Brain microvascular endothelial cell (primary cell): Measurements from ENCODE around the gene FANCI.

Experiments
- DNase-seq: peaks from one replicate; pipeline ENCODE4 v3.0.0-alpha.2; 2020
- H3K27ac ChIP-seq: fragments of 250-450 bp; sonication (Bioruptor Pico); 2 replicates; pipeline ENCODE4 v1.5.1; 2020; ENCODE audit warnings: mild to moderate bottlenecking, moderate library complexity
- H3K27me3 ChIP-seq: fragments of 250-450 bp; sonication (Bioruptor Pico); replicated peaks from 2 replicates; pipeline ENCODE4 v1.5.1; 2020; ENCODE audit warnings: mild to moderate bottlenecking
- H3K36me3 ChIP-seq: fragments of 250-450 bp; sonication (Bioruptor Pico); replicated peaks from 2 replicates; pipeline ENCODE4 v1.5.1; 2020; ENCODE audit warnings: mild to moderate bottlenecking
- H3K4me3 ChIP-seq: 2 replicates; pipeline ENCODE4 v1.5.1; 2011; ENCODE audit warnings: low read depth, mild to moderate bottlenecking, control low read depth, low read length, moderate library complexity
- in situ Hi-C: cut with HindIII; loops from 2 replicates; pipeline ENCODE4 v1.10.0; 2017; ENCODE audit warnings: low sequenced_read_pairs, low pct_ligation_motif_present
- TF ChIP-seq, protein P1 (sequence below): IDR thresholded peaks from 2 replicates; pipeline ENCODE4 v1.5.1; 2011; ENCODE audit warnings: low read depth, mild to moderate bottlenecking, moderate library complexity, low read length, control low read depth, inconsistent platforms; ENCODE audit errors: missing control alignments

Gene FANCI

DNA sequence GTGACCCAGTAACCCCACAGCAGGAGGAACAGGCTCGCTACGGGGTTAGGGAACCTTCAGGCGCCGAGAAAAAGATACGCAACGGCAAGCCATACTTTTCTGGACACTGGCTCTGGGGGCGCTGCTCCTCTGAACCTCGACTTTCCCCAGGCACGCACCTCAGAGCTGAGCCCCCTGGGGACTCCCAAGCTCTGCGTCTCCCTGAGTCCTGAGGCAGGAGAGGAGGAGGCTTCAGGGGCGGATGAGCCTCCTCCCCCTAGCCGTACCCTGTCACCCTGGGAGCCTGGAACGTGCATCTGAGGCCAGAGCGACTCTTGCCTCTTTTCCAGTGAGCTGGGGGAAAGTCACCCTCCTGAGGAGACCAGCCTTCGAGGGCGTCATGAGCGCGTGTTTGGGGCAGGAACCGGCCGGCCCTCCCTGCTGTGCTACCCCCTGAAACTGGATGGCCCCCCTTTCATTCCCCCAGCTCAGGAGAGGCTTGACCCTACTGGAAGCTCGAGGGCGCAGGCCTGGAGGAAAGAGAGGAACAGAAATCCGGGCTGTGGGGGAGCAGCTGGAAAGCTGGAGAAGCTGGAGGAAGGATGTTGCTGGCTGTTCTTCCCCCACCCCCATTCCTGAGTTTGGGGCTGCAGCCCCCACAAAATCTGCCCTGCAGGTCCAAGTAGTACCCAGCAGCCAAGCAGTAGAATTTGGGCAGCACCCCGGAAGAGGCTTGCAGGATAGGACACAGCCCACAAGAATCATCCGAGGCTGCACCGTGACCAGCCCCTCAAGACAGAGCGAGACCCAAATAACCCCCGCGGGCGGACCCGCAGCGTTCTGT lies 115.9 kb downstream of the FANCI start:
- Histone ChIP-seq H3K27ac (no peak overlapping the region), H3K27me3 (peaks cover 78% of the 10 kb centered on the region), H3K36me3 (no peaks in the 10 kb centered on the region), H3K4me3 (no peak overlapping the region)
- TF ChIP-seq, protein P1, sequence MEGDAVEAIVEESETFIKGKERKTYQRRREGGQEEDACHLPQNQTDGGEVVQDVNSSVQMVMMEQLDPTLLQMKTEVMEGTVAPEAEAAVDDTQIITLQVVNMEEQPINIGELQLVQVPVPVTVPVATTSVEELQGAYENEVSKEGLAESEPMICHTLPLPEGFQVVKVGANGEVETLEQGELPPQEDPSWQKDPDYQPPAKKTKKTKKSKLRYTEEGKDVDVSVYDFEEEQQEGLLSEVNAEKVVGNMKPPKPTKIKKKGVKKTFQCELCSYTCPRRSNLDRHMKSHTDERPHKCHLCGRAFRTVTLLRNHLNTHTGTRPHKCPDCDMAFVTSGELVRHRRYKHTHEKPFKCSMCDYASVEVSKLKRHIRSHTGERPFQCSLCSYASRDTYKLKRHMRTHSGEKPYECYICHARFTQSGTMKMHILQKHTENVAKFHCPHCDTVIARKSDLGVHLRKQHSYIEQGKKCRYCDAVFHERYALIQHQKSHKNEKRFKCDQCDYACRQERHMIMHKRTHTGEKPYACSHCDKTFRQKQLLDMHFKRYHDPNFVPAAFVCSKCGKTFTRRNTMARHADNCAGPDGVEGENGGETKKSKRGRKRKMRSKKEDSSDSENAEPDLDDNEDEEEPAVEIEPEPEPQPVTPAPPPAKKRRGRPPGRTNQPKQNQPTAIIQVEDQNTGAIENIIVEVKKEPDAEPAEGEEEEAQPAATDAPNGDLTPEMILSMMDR = no peak
- in situ Hi-C loops = no loop called here
- no peak for DNase-seq

DNA sequence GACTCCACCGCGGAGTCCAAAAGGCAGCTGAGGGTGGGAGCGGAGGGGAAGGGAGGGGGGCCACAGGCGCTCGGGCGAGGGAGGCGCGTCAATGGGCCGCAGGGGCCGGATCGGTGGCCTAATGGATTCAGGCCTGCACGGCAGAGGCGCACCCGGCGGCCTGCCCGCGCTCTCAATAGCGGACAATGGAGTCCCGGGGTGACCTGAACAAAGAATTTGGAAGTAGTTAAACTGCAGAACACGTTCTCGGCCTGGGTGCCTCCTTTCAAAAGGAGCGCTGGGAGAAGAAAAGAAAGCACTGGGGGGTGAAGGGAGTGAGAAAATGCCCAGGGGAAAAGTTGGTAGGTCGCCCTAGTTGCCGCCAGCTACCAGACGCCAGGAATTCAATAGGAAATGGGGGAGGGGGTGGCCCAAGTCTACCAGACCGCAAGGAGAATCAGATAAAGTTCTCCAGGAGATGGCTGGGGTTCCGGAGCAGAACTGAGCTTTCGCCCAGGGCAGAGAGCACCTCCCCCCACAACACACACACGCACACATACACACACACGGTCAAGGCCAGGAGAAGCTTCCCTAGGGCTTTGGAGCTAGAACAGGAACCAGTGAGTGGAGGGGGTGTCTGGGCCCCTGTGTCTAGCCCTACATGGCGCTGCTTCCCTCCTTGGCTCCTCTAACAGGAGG lies 116.7 kb downstream of the FANCI start:
- H3K27ac ChIP-seq = no peak overlapping the region
- TF ChIP-seq, protein P1 = no peak
- in situ Hi-C loops = no loop called here
- H3K4me3 ChIP-seq = no peak overlapping the region
- DNase-seq = no peak
- H3K27me3 ChIP-seq = peaks cover 85% of the 10 kb centered on the region
- no peaks in the 10 kb centered on the region for H3K36me3 ChIP-seq

DNA sequence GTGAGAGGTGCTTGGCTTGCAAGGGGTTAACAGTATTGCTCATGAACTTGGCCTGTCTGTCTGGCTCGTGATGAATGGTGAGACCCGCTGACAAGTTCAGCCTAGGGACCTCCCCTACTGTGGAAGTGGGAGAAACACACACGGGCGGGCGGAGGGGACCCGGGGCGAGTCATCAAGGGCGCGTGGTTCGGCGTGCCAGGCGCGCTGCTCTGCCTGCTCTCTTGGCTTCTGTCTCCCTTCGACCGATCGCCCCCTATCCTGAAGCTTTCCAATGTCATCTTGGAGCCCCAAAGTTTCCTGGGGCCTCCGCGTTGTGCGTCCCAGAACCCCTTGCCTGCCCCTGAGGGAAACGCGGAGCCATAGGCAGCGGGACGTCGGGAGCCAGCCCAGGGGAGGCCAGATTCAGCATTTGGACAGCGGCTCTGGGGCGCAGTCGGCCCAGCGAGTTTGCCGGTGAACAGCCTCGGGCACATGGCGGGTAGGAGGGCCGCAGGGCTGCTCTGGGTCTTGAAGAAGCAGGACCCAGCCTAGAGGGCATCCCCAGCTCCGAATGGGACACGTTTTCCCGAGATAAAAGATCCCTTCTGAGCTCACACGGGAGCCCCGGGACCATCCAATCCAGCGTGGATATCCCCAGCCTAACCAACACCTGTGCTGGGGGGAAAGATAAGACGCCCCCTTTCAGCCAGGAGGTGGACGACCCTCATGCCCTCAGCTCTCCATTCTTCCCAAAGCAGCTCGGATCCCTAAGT lies 117.8 kb downstream of the FANCI start:
- Histone ChIP-seq H3K36me3 (no peaks in the 10 kb centered on the region), H3K27ac (no peak overlapping the region), H3K27me3 (peaks cover 94% of the 10 kb centered on the region), H3K4me3 (no peak overlapping the region)
- TF ChIP-seq, protein P1 = no peak
- in situ Hi-C loops = no loop called here
- peak; percentile 33 for DNase-seq

DNA sequence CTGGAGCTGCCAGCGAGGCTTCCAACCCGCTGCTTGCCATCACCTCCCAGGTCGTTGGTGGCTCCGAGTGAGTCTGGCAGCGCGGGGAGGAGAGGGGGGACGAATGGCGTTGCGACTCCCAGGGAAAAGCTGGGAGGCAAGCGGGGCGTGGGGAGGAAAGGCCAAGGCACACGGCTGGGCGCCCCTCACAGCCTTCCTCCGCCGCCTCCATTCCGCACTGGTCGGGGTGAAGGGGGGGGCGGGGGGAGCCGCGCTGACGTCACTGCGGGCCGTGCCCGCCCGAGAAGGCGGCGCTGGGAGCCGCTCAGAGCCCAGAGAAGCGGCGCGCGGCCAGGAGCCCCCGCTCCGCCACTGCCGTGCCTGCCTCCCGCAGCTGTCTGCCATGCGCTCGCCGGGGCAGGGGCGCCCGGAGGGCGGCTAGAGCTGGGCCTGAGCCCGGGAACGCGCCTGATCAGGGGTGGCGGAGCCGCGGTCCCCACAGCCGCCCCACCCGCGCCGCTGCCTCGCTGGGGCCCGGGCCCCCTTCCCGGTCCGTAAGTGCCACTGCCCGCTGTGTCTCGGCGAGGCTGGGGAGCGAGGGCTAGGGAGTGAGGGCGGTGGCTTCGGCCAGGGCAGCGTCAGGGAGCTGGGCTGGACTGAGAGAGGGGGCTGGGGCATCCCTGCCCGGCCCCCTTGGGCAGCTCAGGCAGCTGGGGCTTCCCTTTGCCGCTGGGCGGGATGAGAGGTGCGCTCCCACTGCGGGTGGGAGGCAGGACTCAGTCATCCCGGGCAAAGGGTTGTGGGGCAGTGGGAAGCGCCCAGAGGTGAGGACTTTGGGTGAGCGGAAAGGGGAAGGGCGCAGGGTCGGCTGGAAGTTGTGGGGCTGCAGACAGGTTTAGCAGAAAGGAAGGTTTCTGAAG lies 118.7 kb downstream of the FANCI start:
- Histone ChIP-seq H3K27ac (no peak overlapping the region), H3K27me3 (peaks cover 96% of the 10 kb centered on the region), H3K36me3 (no peaks in the 10 kb centered on the region), H3K4me3 (no peak overlapping the region)
- TF ChIP-seq, protein P1 = no peak
- in situ Hi-C loops = no loop called here
- no peak for DNase-seq

DNA sequence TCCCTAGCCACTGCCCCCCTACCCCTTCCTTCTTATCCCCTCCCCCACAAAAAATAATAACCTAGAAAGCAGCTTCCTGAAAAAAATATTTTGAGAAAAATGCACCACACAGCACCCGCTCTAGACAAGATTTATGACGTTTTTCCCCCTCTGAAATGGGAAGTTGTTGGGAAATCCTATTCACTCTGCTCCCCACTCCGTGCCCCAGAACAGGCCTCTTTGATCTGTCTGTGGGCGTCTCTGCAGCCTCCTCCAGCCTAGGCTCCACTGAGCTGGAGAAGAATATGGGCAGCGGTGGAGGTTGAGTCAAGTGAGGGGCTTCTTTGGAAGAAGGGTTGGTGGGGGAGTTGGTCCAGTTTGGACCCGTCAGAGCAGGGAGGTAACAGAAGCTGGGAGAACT lies 119.4 kb downstream of the FANCI start:
- H3K36me3 ChIP-seq = no peaks in the 10 kb centered on the region
- peaks cover 96% of the 10 kb centered on the region for H3K27me3 ChIP-seq

More for the DNA sequence above, 119.4 kb downstream of the FANCI start:
- TF ChIP-seq, protein P1 = no peak
- in situ Hi-C loops = no loop called here
- Histone ChIP-seq H3K4me3 (no peak overlapping the region), H3K27ac (no peak overlapping the region)
- DNase-seq = no peak
